GM19239 (cell line): Measurements from ENCODE around the gene ZNF467.

ENCODE experiments used
- DNase-seq: peaks from one replicate; pipeline ENCODE4 v3.0.0; 2011; ENCODE audit warnings: low spot score; ENCODE audit not compliant: insufficient read length
- FAIRE-seq: peaks from 2 replicates; lab custom pipeline; 2011; peaks lifted over from hg19 to GRCh38; lab: Jason Lieb, UNC

ZNF467 gene

DNA sequence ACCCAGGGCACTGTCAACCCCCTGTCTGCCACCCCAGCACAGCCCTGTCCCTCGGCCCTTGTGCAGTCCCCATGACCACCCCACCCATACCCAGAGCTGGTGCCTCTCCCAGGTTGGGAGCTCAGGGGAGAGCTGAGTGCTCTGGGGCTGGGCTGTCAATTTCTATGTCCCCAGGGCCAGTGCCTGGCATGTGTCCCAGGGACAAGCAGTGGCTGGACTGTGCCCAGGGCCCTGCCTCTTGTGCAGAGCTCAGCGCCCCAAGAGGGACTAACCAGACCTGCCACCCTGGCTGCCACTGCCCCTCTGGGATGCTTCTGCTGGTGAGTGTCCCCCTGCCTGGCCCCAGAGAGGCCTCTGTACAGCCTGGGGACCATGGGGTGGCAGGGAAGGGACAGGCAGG is 35.8 kb upstream of the ZNF467 start:
- FAIRE-seq: no peak
- DNase-seq: no peak

DNA sequence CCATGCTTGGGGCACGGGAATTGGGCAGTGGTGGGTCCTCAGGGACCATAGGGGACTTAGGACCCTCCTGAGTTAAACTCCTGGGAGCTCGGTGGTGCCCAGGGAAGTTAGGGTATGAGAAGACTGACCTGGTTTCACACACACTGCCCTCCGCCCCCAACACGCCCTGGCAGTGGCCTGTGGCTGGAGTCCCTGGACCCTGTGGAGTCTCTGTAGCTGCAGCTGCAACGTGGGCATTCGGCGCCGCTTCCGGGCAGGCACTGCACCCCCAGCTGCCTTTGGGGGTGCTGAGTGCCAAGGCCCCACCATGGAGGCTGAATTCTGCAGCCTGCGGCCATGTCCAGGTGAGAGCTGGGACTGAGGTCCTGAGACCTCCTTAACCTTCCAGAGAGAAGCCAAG is 34.9 kb upstream of the ZNF467 start:
- no peak for DNase-seq
- no peak for FAIRE-seq

DNA sequence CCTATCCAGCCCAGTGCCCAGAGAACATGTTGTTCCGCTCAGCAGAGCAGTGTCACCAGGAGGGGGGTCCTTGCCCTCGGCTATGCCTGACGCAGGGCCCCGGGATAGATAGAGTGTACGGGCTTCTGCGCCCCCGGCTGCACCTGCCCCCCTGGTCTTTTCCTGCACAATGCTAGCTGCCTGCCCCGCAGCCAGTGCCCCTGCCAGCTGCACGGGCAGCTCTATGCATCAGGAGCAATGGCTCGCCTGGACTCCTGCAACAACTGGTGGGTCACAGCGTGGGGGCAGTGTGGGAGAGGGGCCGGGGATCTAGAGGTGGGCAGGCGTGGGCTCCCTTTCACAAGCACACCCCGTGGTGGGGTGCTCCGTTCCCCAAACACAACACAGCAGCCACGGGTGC is 33.3 kb upstream of the ZNF467 start:
- FAIRE-seq (no peak), DNase-seq (no peak)

DNA sequence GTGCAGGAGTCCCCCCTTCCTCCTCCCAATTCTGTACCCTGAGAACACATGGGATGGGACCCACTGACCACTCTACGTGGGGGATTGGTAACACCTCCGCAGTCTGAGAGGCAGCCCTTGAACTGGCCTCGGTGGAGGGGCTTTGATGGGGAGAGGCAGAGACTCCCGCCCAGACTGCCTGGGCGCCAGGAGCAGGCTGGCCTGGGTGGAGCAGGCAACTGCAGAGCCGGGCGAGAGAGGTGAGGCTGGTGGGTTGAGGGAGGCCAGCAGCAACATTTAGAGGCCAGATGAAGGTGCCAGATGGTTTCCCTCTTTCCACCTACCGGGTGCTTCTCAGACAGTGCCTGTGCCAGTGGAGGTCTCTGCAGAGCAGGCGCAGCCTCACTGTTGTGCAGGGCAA is 30.7 kb upstream of the ZNF467 start:
- DNase-seq (no peak), FAIRE-seq (no peak)

DNA sequence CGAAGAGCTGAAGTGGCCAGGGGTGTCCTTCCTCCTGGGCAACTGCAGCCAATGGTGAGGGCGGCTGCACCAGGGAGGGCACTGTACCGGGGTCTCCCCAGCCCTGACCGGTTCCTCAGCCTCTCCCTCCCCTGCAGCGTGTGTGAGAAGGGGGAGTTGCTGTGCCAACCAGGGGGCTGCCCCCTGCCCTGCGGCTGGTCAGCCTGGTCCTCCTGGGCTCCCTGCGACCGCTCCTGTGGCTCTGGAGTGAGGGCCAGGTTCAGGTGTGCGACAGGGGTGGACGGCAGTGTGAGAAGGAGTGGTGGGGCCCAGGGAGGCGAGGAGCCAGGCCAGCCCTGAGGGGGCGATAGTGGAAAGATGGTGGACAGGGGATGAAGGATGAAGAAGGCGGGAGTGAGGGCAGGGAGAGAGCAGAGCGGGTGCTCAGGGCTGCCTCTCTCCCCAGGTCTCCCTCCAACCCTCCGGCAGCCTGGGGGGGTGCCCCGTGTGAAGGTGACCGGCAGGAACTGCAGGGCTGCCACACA is 30.2 kb upstream of the ZNF467 start:
- no peak for FAIRE-seq
- no peak for DNase-seq

DNA sequence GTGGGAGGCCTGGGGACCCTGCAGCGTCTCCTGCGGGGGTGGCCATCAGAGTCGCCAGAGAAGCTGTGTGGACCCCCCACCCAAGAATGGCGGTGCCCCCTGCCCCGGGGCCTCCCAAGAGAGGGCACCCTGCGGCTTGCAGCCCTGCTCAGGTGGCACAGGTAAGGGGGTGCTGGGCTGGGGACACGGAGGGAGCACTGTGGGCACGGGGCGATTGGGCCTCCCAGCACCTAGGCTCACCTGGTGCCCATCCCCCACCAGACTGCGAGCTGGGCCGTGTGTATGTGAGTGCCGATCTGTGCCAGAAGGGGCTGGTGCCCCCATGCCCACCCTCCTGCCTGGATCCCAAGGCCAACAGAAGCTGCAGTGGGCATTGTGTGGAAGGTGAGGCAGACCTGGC is 29.6 kb upstream of the ZNF467 start:
- DNase-seq (no peak), FAIRE-seq (no peak)

DNA sequence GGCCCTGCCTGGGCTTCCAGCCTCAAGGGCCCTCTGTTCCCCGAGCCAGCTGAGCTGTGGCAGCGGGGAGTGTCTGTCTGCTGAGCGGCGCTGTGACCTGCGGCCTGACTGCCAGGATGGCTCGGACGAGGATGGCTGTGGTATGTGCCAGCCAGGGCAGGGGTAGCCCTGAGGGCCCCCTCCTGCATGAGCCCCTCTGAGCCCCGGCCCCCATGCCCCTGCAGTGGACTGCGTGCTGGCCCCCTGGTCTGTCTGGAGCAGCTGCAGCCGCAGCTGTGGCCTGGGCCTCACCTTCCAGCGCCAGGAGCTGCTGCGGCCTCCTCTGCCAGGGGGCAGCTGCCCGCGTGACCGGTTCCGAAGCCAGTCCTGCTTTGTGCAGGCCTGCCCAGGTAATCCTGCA is 28.4 kb upstream of the ZNF467 start:
- DNase-seq (no peak), FAIRE-seq (no peak)

DNA sequence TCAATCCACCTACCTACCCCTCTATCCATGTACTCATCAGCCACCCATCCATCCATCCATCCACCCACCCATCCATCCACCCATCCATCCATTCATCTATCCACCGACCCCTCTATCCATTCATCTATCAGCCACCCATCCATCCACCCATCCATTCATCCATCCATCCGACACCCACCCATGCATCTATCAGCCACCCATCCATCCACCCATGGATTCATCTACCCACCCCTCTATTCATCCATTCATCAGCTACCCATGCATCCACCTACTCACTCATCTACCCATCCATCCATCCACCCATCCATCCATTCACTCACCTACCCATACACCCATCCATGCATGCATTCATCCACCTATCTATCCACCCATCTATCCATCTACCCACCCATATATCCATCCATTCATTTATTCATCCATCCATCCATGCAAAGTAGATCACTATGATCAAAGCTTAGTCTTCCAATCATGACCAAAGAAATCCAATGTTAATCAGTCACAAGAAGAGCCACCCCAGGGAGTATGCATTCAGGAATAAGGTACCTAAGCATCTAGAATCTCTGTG is 27.7 kb upstream of the ZNF467 start:
- no peak for FAIRE-seq
- no peak for DNase-seq

DNA sequence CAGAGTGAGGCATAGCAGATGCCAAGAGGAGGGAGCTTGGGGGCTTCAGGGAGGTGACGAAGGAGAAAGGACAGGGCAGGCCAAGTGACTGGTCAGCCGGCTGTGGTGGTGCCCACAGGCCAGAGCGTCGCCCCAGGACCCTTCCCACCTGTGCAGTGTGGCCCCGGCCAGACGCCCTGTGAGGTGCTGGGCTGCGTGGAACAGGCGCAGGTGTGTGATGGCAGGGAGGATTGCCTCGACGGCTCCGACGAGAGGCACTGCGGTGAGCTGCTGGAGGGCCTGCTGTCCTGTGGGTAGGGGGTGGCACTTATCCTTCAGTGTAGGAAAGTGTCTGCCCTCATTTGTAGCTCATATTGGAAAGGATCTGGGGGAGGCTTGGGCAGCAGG is 26.8 kb upstream of the ZNF467 start:
- DNase-seq (no peak), FAIRE-seq (no peak)

DNA sequence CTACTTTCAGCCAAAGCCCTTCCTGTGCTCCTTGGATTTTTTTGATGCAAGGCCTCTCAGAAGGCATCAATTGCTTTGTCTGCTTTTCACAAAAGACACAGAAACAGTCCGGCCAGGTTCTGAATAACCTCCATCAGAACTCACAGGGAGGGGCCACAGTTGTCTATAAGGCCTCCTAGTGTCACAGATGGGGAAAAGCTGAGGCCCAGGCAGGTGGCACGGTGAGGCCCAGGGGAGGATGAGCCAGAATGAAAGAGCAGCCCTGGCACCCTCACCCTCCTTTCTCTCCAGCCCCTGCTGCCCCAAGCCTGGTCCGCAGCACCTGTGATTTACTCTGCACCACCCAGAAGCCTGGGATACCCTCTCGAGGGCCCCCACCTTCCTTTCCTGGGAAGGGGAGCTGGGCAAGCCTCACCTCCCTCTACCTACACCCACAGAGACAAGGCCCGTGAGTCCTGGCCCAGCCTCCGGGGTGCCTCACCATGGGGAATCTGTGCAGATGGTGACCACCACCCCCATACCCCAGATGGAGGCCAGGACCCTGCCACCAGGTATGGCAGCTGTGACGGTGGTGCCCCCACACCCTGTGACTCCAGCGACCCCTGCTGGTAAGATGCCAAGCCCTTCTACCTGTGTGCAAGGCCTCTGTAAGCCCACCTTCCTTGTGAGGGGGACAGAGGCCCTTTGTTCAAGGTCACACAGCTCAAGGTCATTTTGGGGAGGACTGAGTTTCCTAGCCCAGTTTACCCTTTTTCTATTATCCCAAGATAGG is 26.2 kb upstream of the ZNF467 start:
- DNase-seq (peak; percentile 67), FAIRE-seq (no peak)

DNA sequence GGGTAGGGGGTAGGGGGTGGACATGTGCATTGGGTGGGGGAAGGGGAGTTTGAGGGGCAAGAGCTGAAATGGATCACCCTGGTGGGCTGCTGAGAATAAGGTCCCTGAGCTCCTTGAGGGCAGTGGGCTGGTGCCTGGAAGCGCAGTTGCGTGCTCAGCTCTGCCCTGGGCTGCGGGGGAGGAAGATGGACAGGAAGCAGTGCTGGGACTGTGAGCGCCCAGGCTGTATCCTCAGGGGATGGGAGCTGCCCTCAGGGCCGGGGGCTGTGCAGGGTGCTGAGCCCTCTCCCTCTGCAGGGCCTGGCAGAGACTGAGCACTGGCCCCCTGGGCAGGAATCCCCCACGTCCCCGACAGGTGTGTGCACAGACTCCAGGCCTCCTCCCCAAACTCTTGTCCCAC is 24.4 kb upstream of the ZNF467 start:
- FAIRE-seq: no peak

DNA sequence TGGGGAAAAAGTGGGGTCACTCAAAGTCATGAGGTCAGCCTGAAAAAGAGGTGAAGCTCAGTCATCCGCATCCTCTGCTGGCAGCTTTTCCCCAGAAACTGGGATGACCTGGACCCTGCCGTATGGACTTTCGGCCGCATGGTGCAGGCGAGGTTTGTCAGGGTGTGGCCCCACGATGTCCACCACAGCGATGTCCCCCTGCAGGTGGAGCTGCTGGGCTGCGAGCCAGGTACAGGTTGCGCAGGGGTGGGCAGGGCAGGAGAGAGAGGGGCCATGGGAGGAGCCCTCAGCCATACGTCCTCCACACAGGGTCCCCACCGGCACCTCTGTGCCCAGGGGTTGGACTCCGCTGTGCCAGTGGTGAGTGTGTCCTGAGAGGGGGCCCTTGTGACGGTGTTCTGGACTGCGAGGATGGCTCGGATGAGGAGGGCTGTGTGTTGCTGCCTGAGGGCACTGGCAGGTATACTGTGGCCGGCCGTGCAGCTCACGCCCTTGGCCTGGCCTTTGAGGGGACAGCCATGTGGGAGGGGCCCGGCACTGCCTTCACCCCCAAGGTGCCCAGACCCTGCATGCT is 23.0 kb upstream of the ZNF467 start:
- DNase-seq (no peak), FAIRE-seq (no peak)

More for the DNA sequence above, 24.4 kb upstream of the ZNF467 start:
- no peak for DNase-seq

DNA sequence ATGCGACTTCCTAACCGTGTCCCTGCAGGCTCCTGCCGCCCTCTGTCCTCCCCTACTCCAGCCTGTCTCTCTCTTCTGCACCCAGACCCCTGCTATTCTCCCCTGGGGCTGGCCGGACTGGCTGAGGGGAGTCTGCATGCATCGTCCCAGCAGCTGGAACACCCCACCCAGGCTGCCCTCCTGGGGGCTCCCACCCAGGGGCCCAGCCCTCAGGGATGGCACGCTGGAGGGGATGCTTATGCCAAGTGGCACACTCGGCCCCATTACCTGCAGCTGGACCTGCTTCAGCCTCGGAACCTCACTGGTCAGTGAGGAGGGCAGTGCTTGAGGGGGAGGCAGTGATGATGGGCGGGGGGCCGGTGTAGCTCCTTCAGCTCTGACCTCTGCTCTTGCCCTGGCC is 21.7 kb upstream of the ZNF467 start:
- FAIRE-seq (no peak), DNase-seq (no peak)

DNA sequence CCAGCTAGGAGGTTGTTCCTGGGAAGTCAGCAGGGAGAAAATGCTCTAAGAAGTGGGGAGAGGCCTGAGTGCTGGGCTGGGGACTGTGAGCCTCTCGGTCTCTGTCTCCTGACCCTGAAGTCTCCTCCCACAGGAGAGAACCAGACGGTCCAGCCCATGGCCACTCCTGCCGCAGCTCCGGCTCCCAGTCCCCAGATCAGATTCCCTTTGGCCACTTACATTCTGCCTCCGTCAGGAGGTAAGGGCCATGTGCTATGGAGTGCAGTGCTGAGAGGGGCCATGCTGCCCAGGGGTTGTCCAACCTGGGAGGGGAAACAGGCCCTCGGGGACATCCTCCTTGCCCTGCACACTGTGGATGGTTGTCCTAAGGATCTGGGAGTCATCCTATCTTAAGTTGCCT is 21.3 kb upstream of the ZNF467 start:
- DNase-seq: no peak
- FAIRE-seq: no peak

DNA sequence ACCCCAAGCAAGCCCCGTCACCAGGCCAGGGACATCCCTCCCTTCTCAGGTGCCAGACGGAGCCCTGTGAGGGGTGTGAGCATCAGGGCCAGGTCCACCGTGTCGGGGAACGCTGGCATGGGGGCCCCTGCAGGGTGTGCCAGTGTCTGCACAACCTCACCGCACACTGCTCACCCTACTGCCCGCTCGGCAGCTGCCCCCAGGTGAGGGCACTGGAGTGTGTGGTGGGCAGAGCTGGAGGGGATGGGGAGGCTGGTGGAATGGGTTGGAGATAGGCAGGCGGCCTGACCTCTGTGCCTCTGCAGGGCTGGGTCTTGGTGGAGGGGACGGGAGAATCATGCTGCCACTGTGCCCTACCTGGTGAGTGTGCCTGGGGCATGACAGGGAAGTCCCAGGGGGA is 19.9 kb upstream of the ZNF467 start:
- DNase-seq (no peak), FAIRE-seq (no peak)

DNA sequence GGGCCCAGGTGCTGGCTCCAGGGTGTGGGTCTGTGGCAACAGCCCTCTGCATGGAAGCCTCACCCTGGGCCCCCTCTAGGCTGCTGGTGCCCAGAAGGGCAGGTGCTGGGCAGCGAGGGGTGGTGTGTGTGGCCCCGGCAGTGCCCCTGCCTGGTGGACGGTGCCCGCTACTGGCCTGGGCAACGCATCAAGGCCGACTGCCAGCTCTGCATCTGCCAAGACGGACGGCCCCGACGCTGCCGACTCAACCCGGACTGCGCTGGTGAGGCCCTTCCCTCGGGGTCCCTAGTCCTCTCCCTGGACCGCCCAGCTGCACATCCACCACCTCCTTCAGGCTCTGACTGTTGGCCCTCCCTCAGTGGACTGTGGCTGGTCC is 18.8 kb upstream of the ZNF467 start:
- FAIRE-seq: no peak
- DNase-seq: no peak

DNA sequence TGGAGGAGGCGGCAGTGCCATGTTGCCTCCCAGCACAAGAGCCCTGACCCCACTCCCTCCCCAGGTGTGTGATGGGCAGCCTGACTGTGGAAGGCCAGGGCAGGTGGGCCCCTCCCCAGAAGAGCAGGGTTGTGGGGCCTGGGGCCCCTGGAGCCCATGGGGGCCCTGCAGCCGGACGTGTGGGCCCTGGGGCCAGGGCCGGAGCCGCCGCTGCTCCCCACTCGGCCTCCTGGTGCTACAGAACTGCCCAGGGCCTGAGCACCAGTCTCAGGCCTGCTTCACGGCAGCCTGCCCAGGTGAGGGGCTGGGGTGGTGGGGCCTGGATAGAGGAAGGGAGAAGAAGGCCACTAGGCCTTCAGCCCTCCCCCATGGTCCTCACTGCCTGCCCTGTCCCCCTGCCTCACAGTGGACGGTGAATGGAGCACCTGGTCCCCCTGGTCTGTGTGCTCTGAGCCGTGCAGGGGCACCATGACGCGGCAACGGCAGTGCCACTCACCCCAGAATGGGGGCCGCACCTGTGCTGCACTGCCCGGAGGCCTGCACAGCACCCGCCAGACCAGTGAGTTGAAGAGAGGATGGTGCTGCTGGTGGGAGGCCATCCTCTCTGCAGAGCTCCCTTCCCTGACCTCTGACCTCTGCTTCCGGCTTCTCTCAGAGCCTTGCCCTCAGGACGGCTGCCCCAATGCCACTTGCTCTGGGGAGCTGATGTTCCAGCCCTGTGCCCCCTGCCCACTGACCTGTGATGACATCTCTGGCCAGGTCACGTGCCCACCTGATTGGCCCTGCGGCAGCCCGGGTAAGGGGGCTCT is 18.2 kb upstream of the ZNF467 start:
- FAIRE-seq (no peak), DNase-seq (no peak)

DNA sequence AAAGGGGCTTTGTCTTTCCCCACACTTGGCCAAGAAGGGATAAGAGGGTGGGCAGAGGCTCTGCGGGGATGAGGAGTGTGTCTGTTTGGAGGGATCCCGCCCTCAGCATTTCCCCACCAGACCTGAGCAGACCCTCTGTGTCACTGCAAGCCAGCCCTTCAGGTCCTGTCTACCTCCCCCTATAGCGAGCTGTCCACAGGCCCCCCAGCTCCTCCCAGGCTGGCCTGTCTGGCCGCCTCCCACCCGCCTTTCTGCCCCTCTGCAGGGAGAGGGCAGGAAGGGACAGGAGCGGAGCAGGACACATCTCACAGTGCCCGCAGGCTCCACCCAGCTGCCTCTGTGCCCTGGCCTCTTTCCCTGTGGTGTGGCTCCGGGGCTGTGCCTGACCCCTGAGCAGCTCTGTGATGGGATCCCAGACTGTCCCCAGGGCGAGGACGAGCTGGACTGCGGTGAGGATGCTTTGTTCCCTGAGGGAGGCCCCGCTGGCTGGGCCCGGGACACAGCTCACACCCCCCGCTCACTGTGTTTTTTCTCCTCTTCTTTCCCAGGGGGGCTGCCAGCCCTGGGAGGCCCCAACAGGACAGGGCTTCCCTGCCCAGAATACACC is 17.5 kb upstream of the ZNF467 start:
- FAIRE-seq (no peak), DNase-seq (no peak)

DNA sequence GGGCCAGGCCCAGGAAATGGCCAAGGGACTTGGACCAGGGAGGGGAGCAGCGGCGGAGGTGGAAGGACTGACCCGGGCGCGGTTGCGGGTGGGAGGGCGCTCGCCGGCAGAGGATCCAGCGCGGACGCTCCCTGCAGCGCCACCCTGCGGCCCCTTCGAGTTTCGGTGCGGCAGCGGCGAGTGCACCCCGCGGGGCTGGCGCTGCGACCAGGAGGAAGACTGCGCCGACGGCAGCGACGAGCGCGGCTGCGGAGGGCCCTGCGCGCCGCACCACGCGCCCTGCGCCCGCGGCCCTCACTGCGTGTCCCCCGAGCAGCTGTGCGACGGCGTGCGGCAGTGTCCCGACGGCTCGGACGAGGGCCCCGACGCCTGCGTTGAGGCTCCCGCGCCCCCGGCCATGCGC is 16.8 kb upstream of the ZNF467 start:
- no peak for FAIRE-seq
- no peak for DNase-seq

DNA sequence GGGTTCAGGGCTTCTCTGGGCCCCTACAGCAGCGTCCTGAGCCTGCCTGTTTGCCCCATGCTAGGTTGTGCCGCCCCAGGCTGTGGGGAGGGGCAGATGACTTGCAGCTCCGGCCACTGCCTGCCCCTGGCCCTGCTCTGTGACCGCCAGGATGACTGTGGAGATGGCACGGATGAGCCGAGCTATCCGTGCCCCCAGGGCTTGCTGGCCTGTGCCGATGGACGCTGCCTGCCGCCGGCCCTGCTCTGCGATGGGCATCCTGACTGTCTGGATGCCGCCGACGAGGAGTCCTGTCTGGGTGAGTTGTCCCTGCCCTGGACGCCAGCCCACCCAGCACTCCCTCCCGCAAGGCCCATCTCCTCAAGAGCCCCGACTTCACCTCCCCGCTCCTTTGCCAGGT is 15.7 kb upstream of the ZNF467 start:
- DNase-seq (no peak), FAIRE-seq (no peak)
